Measurements from ENCODE around the gene SEC14L2.

The SEC14L2 gene

DNA sequence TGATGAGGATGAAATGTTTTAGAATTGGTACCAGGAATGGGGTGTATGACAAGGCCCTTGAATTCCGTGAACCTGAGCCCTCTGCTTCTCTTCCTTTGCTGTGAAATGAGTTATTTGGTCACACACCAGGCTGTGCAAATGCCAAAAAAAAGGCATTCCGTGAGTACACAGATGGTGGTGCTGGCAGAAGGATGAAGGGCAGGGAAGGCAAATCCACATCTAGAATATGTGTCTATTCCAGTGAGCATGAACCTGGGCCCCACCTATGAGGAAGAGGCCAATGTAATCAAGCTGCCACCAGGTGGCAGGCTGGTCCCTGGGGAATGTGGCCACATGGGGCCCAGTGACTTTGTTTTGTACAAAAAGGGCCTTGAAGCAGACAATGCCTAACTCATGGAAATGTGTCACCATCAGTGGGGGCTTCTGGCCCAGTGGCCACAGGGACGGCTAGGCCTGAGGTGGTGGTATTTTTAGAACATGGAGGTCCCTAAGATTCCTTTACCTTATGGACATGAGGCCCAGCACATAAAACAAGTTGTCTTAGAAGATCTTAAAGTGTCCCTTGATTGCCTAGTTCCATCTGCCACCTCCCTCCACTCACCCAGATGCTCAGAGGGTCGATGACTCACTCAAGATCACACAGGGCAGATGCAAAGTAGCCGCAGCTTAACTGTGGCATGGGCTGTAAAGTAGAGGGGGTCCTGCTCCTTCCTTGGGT lies 5.7 kb upstream of the SEC14L2 start:
- Histone ChIP-seq H3K4me3 (ENCODE audit: severe bottlenecking) (no peak overlapping the region), H3K4me1 (ENCODE audit: insufficient read depth, poor library complexity, severe bottlenecking) (no peaks in the 10 kb centered on the region), H3K9me3 (ENCODE audit: severe bottlenecking) (no peaks in the 10 kb centered on the region), H3K27me3 (ENCODE audit: insufficient read depth, poor library complexity, severe bottlenecking) (no peaks in the 10 kb centered on the region), H3K27ac (ENCODE audit: poor library complexity, severe bottlenecking) (no peak overlapping the region), H3K36me3 (ENCODE audit: low read depth) (no peaks in the 10 kb centered on the region)
- ATAC-seq (ENCODE audit: low read depth) (peak; percentile 39; the same call in 2 of the 3 replicates), DNase-seq (ENCODE audit: low spot score) (no peak)
- TF ChIP-seq CTCF (IDR thresholded peaks at IDR 0.05; ENCODE audit: poor library complexity, severe bottlenecking): peak; percentile 82

DNA sequence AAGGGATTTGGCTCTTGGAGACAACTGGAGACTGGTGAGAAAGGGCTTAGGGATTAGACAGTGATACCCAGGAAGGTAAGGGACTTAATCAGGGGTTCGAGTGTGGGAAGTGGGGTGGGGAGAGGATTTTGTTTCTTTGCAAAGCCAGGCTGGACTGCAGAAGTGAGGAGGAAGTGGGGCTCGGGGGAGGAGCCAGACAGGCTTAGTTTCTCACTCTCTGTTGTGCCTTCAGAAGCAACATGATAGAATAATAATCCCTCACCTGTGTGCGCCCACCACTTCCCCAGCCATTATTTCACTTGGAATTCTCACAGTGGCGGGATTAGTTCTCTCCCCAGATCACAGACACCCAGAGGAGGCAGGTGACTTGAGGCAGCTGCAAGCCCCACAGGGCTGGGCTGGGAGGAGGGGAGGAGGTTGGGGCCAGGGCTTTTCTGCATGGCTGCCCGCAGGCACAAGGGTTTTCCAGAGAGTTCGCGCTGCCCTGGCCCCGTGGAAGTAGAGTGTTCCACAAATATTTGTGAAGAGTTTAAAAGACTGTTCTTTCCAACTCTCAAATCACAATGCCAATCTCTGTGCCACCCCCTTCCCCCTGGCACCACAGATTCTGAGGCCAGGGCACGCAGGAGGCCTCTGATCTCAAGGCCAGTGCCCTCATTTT lies 4.0 kb upstream of the SEC14L2 start:
- no peak overlapping the region for H3K4me3 ChIP-seq (ENCODE audit: severe bottlenecking)
- DNase-seq (ENCODE audit: low spot score): no peak
- no peaks in the 10 kb centered on the region for H3K36me3 ChIP-seq (ENCODE audit: low read depth)
- H3K4me1 ChIP-seq (ENCODE audit: insufficient read depth, poor library complexity, severe bottlenecking): no peaks in the 10 kb centered on the region
- H3K27me3 ChIP-seq (ENCODE audit: insufficient read depth, poor library complexity, severe bottlenecking): no peaks in the 10 kb centered on the region
- no peak overlapping the region for H3K27ac ChIP-seq (ENCODE audit: poor library complexity, severe bottlenecking)
- ATAC-seq (ENCODE audit: low read depth): no peak
- H3K9me3 ChIP-seq (ENCODE audit: severe bottlenecking): no peaks in the 10 kb centered on the region
- no peak for TF ChIP-seq CTCF (IDR thresholded peaks at IDR 0.05; ENCODE audit: poor library complexity, severe bottlenecking)

- Histone ChIP-seq H3K9me3 (ENCODE audit: severe bottlenecking) (no peaks in the 10 kb centered on the region), H3K27ac (ENCODE audit: poor library complexity, severe bottlenecking) (no peak overlapping the region), H3K27me3 (ENCODE audit: insufficient read depth, poor library complexity, severe bottlenecking) (no peaks in the 10 kb centered on the region), H3K4me3 (ENCODE audit: severe bottlenecking) (no peak overlapping the region), H3K4me1 (ENCODE audit: insufficient read depth, poor library complexity, severe bottlenecking) (no peaks in the 10 kb centered on the region), H3K36me3 (ENCODE audit: low read depth) (no peaks in the 10 kb centered on the region)
- ATAC-seq (ENCODE audit: low read depth): no peak
- TF ChIP-seq CTCF (IDR thresholded peaks at IDR 0.05; ENCODE audit: poor library complexity, severe bottlenecking): no peak
- no peak for DNase-seq (ENCODE audit: low spot score)
These were observed 3.5 kb upstream of the SEC14L2 start for GRCh38 chr22:30393322-30393680.

GRCh38 chr22:30393885-30394284 lies 2.9 kb upstream of the SEC14L2 start:
- no peak for ATAC-seq (ENCODE audit: low read depth)
- H3K36me3 ChIP-seq (ENCODE audit: low read depth): peaks cover 6% of the 10 kb centered on the region; the same call in 1 of the 2 replicates
- TF ChIP-seq CTCF (IDR thresholded peaks at IDR 0.05; ENCODE audit: poor library complexity, severe bottlenecking): no peak
- H3K4me1 ChIP-seq (ENCODE audit: insufficient read depth, poor library complexity, severe bottlenecking): no peaks in the 10 kb centered on the region
- H3K9me3 ChIP-seq (ENCODE audit: severe bottlenecking): no peaks in the 10 kb centered on the region
- H3K27me3 ChIP-seq (ENCODE audit: insufficient read depth, poor library complexity, severe bottlenecking): no peaks in the 10 kb centered on the region
- no peak for DNase-seq (ENCODE audit: low spot score)
- no peak overlapping the region for H3K4me3 ChIP-seq (ENCODE audit: severe bottlenecking)
- H3K27ac ChIP-seq (ENCODE audit: poor library complexity, severe bottlenecking): no peak overlapping the region
